Activated CD4-positive, alpha-beta T cell treated with anti-CD3 and anti-CD28 coated beads for 36 hours (primary cell): ENCODE results near the gene OGFOD2. TPM values are rescaled to one million over a fixed set of nuclear protein-coding genes. Genes with fewer than 3 reads are reported as not detected.

Experiments
- ATAC-seq: fragments of 200-7000 bp; cut with Tn5 transposase; one replicate; pipeline ENCODE4 v1.10.0; 2021; ENCODE audit warnings: mild to moderate bottlenecking, moderate library complexity
- CTCF ChIA-PET: fragments of 350-600 bp; sonication (Branson Sonifier 250); formaldehyde crosslinking; loops from one replicate; lab custom pipeline; 2021; ENCODE audit warnings: antibody characterized with exemption; lab: Charles Lee
- POLR2A ChIA-PET: fragments of 350-600 bp; sonication (Branson Sonifier 250); formaldehyde crosslinking; loops from one replicate; lab custom pipeline; 2021; ENCODE audit warnings: antibody characterized with exemption, inconsistent platforms; lab: Charles Lee
- DNase-seq: peaks from one replicate; pipeline ENCODE4 v3.0.0-alpha.2; 2020
- H3K27ac Mint-ChIP-seq: one replicate; pipeline ENCODE4 v1.8.0; 2021; ENCODE audit warnings: mixed read lengths
- H3K27me3 Mint-ChIP-seq: one replicate; pipeline ENCODE4 v1.8.0; 2021; ENCODE audit warnings: mixed read lengths
- H3K36me3 Mint-ChIP-seq: one replicate; pipeline ENCODE4 v1.8.0; 2021; ENCODE audit warnings: low read depth, mixed read lengths
- H3K4me1 Mint-ChIP-seq: one replicate; pipeline ENCODE4 v1.8.0; 2021; ENCODE audit warnings: mixed read lengths
- H3K4me3 Mint-ChIP-seq: one replicate; pipeline ENCODE4 v1.8.0; 2021; ENCODE audit warnings: mild to moderate bottlenecking, moderate library complexity, mixed read lengths
- H3K9me3 Mint-ChIP-seq: one replicate; pipeline ENCODE4 v1.8.0; 2021; ENCODE audit warnings: low read depth, mixed read lengths
- intact Hi-C, 2 experiments: fragments of 100-400 bp; cut with DNase I in 1 of 2; cut with micrococcal nuclease in 1 of 2; formaldehyde crosslinking; loops; one replicate each; pipeline versions ENCODE4 v1.14.2 to v1.15.1; 2022 to 2024; cut with DNase I, micrococcal nuclease
- microRNA-seq: library from miRNA; unstranded; fragments of <30 nt; microRNA quantifications from one replicate; pipeline ENCODE4 v1.2.0, GENCODE V29; 2021; ENCODE audit warnings: borderline replicate concordance
- total RNA-seq, 2 experiments: library from RNA; stranded (reverse); gene quantifications; one replicate each; pipeline ENCODE4 v1.2.3, GENCODE V29; 2021

The OGFOD2 gene
- total RNA-seq, 2 experiments from 2014 or later: 20.2 to 30.8 TPM

GRCh38 chr12:123026094-123026853 lies 51.2 kb downstream of the OGFOD2 start:
- H3K27me3 Mint-ChIP-seq: no peaks in the 10 kb centered on the region
- H3K9me3 Mint-ChIP-seq: no peaks in the 10 kb centered on the region

GRCh38 chr12:123027726-123028445 lies 52.8 kb downstream of the OGFOD2 start:
- H3K4me3 Mint-ChIP-seq: no peak overlapping the region
- POLR2A ChIA-PET: no interaction called here
- no peaks in the 10 kb centered on the region for H3K27me3 Mint-ChIP-seq
- no peaks in the 10 kb centered on the region for H3K36me3 Mint-ChIP-seq
- DNase-seq: no peak
- ATAC-seq: no peak
- CTCF ChIA-PET: interaction anchor here (0.8 to 1.4 kb wide), 4 partner anchors 9 to 232 kb away, joined by 3 to 5 read pairs (median 4); no protein-coding TSS in a partner anchor
- no peaks in the 10 kb centered on the region for H3K9me3 Mint-ChIP-seq
- H3K27ac Mint-ChIP-seq: no peak overlapping the region
- H3K4me1 Mint-ChIP-seq: peaks cover 28% of the 10 kb centered on the region
- intact Hi-C loops: no loop called here

More at GRCh38 chr12:123026094-123026853, 51.2 kb downstream of the OGFOD2 start:
- DNase-seq (no peak), ATAC-seq (no peak)
- Mint-ChIP-seq H3K36me3 (no peaks in the 10 kb centered on the region), H3K27ac (peak overlapping the region; percentile 68), H3K4me3 (no peak overlapping the region), H3K4me1 (peaks cover 28% of the 10 kb centered on the region)
- POLR2A ChIA-PET: interaction anchor here (1.8 kb wide), 1 partner anchor 50 kb away, joined by 8 read pairs; no protein-coding TSS in a partner anchor
- intact Hi-C loops: no loop called here
- CTCF ChIA-PET: interaction anchor here (0.7 kb wide), 1 partner anchor 17 kb away, joined by 3 read pairs; no protein-coding TSS in a partner anchor

- H3K36me3 Mint-ChIP-seq: no peaks in the 10 kb centered on the region
- ChIA-PET POLR2A (interaction anchor here (0.6 kb wide), 2 partner anchors 11 to 29 kb away, joined by 3 to 6 read pairs; no protein-coding TSS in a partner anchor), CTCF (interaction anchor here (1.0 to 1.4 kb wide), 3 partner anchors 9 to 235 kb away, joined by 3 read pairs; no protein-coding TSS in a partner anchor)
- H3K27ac Mint-ChIP-seq: no peak overlapping the region
- no peaks in the 10 kb centered on the region for H3K9me3 Mint-ChIP-seq
- H3K4me1 Mint-ChIP-seq: peaks cover 34% of the 10 kb centered on the region
- no peak for DNase-seq
- no peaks in the 10 kb centered on the region for H3K27me3 Mint-ChIP-seq
- no peak for ATAC-seq
- intact Hi-C loops: no loop called here
- H3K4me3 Mint-ChIP-seq: no peak overlapping the region
These were observed 53.4 kb downstream of the OGFOD2 start for GRCh38 chr12:123028475-123028874.

DNA sequence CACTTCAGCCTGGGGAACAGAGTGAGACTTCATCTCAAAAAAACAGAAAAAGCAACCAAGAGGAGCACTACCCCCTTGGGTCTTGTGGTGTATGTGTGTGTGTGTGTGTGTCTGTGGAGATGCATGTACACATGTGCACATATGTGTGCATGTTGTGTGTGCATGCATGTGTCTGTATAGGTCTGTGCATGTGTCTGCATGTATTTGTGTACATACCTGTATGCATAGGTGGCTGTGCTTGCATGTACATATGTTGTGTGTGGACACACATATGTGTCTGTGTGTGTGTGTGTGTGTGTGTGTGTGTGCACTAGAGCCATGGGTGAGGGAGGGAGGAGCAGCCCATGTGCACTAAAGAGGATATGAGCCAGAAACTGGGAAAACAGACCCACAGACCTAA lies 54.5 kb downstream of the OGFOD2 start:
- ChIA-PET CTCF (interaction anchor here (1.4 kb wide), 1 partner anchor 209 kb away, joined by 3 read pairs; no protein-coding TSS in a partner anchor), POLR2A (no interaction called here)
- Mint-ChIP-seq H3K27ac (no peak overlapping the region), H3K36me3 (peaks cover 6% of the 10 kb centered on the region), H3K4me3 (no peak overlapping the region), H3K27me3 (no peaks in the 10 kb centered on the region), H3K9me3 (no peaks in the 10 kb centered on the region), H3K4me1 (peaks cover 34% of the 10 kb centered on the region)
- ATAC-seq: no peak
- intact Hi-C loops: no loop called here
- DNase-seq: no peak

Small RNAs within 50 kb of the gene (microRNA-seq; reads per million reads assigned to microRNA genes)
- not detected for gene MIR4304

Other genes with a start within 250 kb of the OGFOD2 start
- under 1 TPM; 0.39 to 0.67 TPM for gene HCAR1, start 244.4 kb upstream of the OGFOD2 start, total RNA-seq
- 10 to 100 TPM; 64.1 to 76.9 TPM for gene DENR, start 222.4 kb upstream of the OGFOD2 start, total RNA-seq
- gene CCDC62, start 200.7 kb upstream of the OGFOD2 start, total RNA-seq: 1 to 10 TPM in 1 of 2 experiments, under 1 TPM in 1; 0.63 to 1.3 TPM
- gene HIP1R, start 139.8 kb upstream of the OGFOD2 start, total RNA-seq: 10 to 100 TPM; 17.1 to 20.9 TPM
- 10 to 100 TPM in 1 of 2 experiments, 1 to 10 TPM in 1; 9.4 to 11.4 TPM for gene VPS37B, start 79.1 kb upstream of the OGFOD2 start, total RNA-seq
- 1 to 10 TPM; 3.8 to 6.3 TPM for gene ABCB9, start 8.8 kb upstream of the OGFOD2 start, total RNA-seq
- gene ARL6IP4, start 5.4 kb downstream of the OGFOD2 start, total RNA-seq: 100 to 1,000 TPM; 141 to 163 TPM
- gene PITPNM2, start 175.8 kb downstream of the OGFOD2 start, total RNA-seq: 1 to 10 TPM; 8.3 to 9.5 TPM